ENCODE data around the gene TSPAN13.

Gene TSPAN13

DNA sequence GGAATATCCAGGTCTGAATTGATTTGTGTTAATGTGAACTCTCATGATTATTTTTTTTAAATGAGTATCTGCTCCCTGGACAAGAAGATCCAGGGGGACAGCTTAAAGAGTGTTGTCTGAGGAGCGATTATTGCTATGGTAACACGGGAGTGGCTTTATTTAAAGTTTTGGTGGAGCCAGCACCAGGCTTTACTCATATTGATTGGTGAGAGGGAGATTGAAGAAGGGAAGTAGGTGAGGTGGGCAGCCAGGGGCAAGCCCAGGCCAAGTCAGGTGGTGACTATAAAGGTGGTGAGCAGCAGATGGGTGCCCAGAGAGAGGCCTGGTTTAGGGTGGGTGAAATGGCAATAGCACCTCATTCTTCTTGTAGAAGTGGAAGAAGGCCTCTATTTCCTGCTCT lies 61.4 kb downstream of the TSPAN13 start:
- no peak overlapping the region for H3K4me3 ChIP-seq (ENCODE audit: low read length)
- TF ChIP-seq, protein P1, sequence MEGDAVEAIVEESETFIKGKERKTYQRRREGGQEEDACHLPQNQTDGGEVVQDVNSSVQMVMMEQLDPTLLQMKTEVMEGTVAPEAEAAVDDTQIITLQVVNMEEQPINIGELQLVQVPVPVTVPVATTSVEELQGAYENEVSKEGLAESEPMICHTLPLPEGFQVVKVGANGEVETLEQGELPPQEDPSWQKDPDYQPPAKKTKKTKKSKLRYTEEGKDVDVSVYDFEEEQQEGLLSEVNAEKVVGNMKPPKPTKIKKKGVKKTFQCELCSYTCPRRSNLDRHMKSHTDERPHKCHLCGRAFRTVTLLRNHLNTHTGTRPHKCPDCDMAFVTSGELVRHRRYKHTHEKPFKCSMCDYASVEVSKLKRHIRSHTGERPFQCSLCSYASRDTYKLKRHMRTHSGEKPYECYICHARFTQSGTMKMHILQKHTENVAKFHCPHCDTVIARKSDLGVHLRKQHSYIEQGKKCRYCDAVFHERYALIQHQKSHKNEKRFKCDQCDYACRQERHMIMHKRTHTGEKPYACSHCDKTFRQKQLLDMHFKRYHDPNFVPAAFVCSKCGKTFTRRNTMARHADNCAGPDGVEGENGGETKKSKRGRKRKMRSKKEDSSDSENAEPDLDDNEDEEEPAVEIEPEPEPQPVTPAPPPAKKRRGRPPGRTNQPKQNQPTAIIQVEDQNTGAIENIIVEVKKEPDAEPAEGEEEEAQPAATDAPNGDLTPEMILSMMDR (conservative IDR thresholded peaks at IDR 0.05; ENCODE audit: low read length), result no peak
- no peak for DNase-seq (ENCODE audit: low read depth)

DNA sequence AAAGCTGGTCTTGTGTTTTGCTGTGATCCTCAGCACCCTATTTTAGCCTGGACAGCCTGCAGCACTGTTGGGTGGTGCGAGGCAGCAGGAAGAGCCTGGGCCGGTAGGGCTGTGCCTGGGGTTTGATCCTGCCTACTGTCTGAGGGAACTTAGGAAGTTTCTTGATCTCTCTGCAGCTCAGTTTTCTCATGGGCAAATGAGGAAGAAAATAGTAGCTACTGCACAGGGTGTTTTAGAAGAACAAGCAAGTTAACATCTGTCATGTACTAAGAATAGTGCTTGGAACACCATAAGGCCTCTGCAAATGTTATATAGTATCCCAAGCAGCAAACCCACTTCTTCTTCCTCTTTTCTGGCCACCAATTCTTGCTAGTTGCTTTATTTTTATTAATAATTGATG lies 63.3 kb downstream of the TSPAN13 start:
- TF ChIP-seq, protein P1 (conservative IDR thresholded peaks at IDR 0.05; ENCODE audit: low read length), result no peak
- no peak overlapping the region for H3K4me3 ChIP-seq (ENCODE audit: low read length)
- DNase-seq (ENCODE audit: low read depth), result no peak

DNA sequence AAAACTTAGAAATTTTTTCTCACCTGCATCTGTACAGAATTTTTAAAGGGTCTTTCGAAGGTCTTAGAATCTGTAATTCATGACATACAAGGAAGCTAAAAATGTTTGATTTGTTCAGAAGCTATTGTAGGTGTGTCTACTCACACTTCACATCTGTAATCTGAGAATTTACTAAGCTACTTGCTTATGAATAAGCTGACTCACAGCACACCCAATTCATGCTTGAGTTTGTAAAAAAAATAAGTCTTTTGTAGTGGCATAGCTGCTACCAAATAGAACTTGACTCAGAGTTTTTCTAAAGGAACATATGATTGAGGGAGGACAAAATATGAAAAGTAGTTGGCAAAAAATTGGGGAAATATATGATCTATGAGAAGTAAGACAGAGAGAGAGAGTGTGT lies 64.0 kb downstream of the TSPAN13 start:
- TF ChIP-seq, protein P1 (conservative IDR thresholded peaks at IDR 0.05; ENCODE audit: low read length), result no peak
- peak; percentile 46 for DNase-seq (ENCODE audit: low read depth)
- no peak overlapping the region for H3K4me3 ChIP-seq (ENCODE audit: low read length)

DNA sequence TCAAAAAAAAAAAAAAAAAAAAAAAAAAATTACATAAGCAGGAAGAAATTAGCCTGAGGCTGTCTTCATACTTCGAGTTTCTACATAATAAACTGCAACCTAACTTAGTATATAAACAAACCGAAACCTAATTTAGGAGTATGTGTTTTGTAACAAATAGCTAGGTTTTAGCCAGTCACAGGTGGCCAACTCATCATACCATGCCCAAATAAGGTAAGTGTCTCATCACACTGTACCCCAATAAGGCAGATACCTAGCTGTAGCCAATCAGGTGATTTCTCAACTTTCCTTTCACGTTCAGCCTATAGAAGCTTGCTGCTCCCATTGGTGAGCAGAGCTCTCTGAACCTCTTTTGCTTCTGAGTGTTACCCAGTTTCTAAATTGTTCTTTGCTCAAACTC lies 65.2 kb downstream of the TSPAN13 start:
- TF ChIP-seq, protein P1 (conservative IDR thresholded peaks at IDR 0.05; ENCODE audit: low read length), result no peak
- no peak overlapping the region for H3K4me3 ChIP-seq (ENCODE audit: low read length)
- DNase-seq (ENCODE audit: low read depth), result no peak

DNA sequence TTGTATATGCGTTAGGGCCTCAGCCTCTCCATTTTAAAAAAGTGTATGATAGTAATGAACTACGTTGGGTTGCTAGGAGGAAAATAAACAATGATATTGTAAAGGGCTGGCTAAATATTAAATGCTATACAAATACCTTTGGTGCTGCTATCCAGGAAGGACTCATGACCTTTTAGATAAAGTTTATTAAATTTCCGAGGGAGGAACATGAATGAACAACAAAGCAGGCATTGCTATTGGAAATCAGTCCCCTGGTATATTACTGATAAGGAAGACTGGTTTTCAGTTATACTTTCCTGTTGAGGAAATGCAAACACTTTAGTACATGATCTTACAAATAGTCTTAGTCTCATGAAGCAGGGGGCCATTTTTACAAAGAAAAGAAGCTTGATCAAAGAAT lies 68.5 kb downstream of the TSPAN13 start:
- no peak for DNase-seq (ENCODE audit: low read depth)
- TF ChIP-seq, protein P1 (conservative IDR thresholded peaks at IDR 0.05; ENCODE audit: low read length), result no peak
- no peak overlapping the region for H3K4me3 ChIP-seq (ENCODE audit: low read length)

DNA sequence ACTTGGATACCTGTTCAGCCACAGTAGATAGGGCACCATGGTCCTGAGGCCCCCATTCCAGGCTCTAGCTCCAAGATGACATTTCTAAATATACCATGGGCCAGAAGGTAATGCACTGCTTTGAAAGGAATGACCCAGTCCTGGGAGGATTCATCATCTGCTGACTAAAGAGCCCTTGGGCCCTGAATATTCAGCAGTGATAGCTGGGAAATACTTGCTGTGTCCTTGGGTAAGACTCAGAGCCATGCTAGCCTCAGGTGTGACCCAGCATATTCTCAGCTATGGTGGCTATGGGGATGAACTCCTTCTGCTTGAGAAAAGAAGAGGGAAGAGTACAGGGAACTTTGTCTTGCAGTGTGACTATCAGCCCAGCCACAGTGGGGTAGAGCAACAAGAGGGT lies 72.5 kb downstream of the TSPAN13 start:
- DNase-seq (ENCODE audit: low read depth), result no peak
- TF ChIP-seq, protein P1 (conservative IDR thresholded peaks at IDR 0.05; ENCODE audit: low read length), result no peak
- H3K4me3 ChIP-seq (ENCODE audit: low read length), result no peak overlapping the region

DNA sequence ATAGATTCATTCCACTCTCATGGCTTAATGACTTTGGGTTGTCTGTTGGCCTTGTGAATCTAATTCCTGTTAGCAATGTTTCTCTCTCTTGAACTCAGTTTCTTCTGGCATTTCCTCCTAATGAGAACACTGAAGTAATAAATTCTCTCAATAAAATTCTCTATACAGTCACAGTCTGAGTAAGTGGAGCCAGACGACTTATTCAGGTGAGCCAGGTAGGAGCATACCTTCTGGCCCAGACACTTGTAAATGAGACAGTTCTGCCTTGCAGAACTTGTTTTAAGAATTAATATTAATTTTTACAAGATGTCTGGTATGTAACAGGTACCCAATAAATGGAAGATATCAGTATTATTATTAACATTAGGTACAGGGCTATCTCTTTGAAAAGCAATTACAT lies 79.8 kb downstream of the TSPAN13 start:
- H3K4me3 ChIP-seq (ENCODE audit: low read length), result no peak overlapping the region
- no peak for DNase-seq (ENCODE audit: low read depth)
- TF ChIP-seq, protein P1 (conservative IDR thresholded peaks at IDR 0.05; ENCODE audit: low read length), result no peak

Measured in AG10803 (cell line).